Peyer's patch (tissue), 4 donors: Measurements from ENCODE around the gene SLCO4A1. TPM values are rescaled to one million over a fixed set of nuclear protein-coding genes. Genes with fewer than 3 reads are reported as not detected.

Source experiments
- DNase-seq, 3 donors: peaks; one replicate each; pipeline ENCODE4 v3.0.0-alpha.2; 2017 to 2019
- H3K27ac ChIP-seq, 4 donors: fragments of 200-600 bp; sonication (generic); one replicate each; pipeline ENCODE4 v1.5.1; 2016 to 2019
- H3K27me3 ChIP-seq, 2 donors: fragments of 200-600 bp; sonication (generic); one replicate each; pipeline ENCODE4 v1.5.1; 2019
- H3K36me3 ChIP-seq, 3 donors: fragments of 200-600 bp; sonication (generic); one replicate each; pipeline ENCODE4 v1.5.1; 2016 to 2019
- H3K4me1 ChIP-seq, 4 donors: fragments of 200-600 bp; sonication (generic); one replicate each; pipeline ENCODE4 v1.5.1; 2016 to 2019
- H3K4me3 ChIP-seq, 4 donors: fragments of 200-600 bp; sonication (generic); 1 replicate in 3 of 4; 2 replicates in 1 of 4; pipeline ENCODE4 v1.5.1; 2016 to 2019; ENCODE audit warnings: mild to moderate bottlenecking in 1 of 4
- H3K9me3 ChIP-seq, 4 donors: fragments of 200-600 bp; sonication (generic); one replicate each; pipeline ENCODE4 v1.5.1; 2016 to 2019; ENCODE audit warnings: mild to moderate bottlenecking in 1 of 4
- POLR2A ChIP-seq, 2 donors: fragments of 450-650 bp; IDR thresholded peaks; one replicate each; pipeline ENCODE4 v1.5.1; 2017; ENCODE audit warnings: antibody characterized with exemption in 2 of 2, mild to moderate bottlenecking in 2 of 2, moderate library complexity in 2 of 2
- total RNA-seq, 4 donors: library from RNA; depleted of rRNA; stranded (reverse); fragments of >200 nt; gene quantifications; one replicate each; pipeline ENCODE4 v1.1.0, GENCODE V29; 2016
- TF ChIP-seq, protein P1 (sequence below), 6 experiments: fragments of 450-650 bp in 4 of 6; fragments of 200-600 bp in 2 of 6; sonication (generic) in 1 of 6; IDR thresholded peaks; one replicate each; pipeline ENCODE4 v1.5.1; 2017 to 2019; ENCODE audit warnings: antibody characterized with exemption in 6 of 6, mild to moderate bottlenecking in 3 of 6, moderate library complexity in 1 of 6

The SLCO4A1 gene
- total RNA-seq, 4 donors from 2014 or later: 6.7 to 42.9 (median 28.5) TPM

DNA sequence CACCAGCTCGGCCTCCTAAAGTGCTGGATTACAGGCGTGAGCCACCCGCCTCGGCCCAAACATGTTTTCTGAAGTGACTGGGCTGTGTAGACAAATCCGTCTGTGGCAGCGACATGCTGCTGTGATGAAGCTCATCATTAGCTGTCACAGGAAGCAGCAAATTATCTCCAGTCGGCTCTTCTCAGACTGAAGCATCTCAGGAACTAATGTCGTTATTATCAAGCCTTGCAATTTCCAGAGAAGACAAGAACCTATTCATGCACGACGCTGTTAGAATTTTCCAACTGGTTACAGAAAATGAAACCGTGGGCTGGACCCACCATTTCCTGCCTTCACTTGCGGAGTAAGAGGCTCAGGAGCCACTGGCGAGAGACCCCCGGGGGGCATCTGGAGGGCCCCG lies 49.2 kb downstream of the SLCO4A1 start:
- H3K27ac ChIP-seq: no peak overlapping the region
- no peaks in the 10 kb centered on the region for H3K36me3 ChIP-seq
- no peak overlapping the region for H3K4me3 ChIP-seq
- H3K4me1 ChIP-seq: no peaks in the 10 kb centered on the region
- H3K27me3 ChIP-seq: no peaks in the 10 kb centered on the region
- no peak for DNase-seq
- no peaks in the 10 kb centered on the region for H3K9me3 ChIP-seq
- TF ChIP-seq POLR2A (IDR thresholded peaks at IDR 0.05): no peak
- TF ChIP-seq, protein P1, sequence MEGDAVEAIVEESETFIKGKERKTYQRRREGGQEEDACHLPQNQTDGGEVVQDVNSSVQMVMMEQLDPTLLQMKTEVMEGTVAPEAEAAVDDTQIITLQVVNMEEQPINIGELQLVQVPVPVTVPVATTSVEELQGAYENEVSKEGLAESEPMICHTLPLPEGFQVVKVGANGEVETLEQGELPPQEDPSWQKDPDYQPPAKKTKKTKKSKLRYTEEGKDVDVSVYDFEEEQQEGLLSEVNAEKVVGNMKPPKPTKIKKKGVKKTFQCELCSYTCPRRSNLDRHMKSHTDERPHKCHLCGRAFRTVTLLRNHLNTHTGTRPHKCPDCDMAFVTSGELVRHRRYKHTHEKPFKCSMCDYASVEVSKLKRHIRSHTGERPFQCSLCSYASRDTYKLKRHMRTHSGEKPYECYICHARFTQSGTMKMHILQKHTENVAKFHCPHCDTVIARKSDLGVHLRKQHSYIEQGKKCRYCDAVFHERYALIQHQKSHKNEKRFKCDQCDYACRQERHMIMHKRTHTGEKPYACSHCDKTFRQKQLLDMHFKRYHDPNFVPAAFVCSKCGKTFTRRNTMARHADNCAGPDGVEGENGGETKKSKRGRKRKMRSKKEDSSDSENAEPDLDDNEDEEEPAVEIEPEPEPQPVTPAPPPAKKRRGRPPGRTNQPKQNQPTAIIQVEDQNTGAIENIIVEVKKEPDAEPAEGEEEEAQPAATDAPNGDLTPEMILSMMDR (IDR thresholded peaks at IDR 0.05): no peak

DNA sequence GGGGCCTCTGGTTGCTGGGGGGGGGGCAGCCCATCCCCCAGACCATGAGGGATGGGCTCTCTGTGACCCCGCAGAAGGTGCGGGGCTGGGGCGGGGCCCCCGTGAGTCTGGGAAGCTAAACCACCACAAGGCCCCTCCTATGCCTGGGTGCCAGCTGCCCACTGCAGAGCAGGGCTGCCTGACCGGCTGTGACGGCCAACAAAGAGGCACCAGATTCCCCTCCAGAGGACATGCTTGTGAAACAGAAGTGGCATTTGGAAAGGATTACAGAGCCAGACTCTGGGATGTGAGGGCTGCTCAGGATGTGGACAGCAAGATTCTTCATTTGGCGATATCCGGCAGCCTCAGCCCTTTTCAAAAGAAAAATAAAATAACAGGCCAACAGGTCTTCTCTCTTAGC lies 49.9 kb downstream of the SLCO4A1 start:
- Histone ChIP-seq H3K36me3 (no peaks in the 10 kb centered on the region), H3K4me1 (no peaks in the 10 kb centered on the region), H3K9me3 (no peaks in the 10 kb centered on the region), H3K27me3 (no peaks in the 10 kb centered on the region), H3K27ac (no peak overlapping the region), H3K4me3 (no peak overlapping the region)
- TF ChIP-seq, protein P1 (IDR thresholded peaks at IDR 0.05): no peak
- TF ChIP-seq POLR2A (IDR thresholded peaks at IDR 0.05): no peak
- no peak for DNase-seq

DNA sequence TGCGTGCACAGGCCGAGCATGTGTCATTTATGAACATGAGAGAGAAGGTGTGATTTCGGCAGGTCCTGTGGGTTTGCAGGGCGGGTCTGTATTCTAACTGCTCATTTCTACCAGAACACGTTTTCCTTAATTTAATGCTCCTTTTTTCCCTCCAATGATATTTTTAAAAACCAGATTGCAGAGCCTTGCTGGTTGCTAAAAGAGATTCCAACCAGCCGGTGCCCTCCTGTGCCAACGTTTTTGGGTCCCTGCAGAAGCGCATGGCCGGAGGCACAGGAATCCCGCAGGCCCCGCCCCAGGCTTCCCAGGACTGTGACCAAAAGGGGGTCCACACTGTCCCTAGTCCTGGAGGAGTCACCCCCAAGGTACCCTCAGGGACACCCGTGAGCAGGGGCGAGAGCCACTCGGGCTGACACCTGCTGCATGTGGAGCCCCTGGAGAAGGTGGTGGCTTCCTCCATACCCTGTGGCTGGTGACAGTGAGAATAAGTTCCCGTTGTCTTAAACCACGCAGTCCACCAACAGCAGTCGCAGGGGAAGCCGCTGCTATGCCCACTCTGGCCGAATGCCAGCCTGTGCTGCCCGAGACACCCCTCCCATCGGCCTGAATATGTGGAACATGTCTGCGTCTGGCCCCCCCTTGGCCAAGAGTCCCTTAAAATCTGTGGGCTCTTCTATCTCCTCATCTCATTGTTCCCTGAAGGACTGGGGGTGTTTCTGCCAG lies 50.7 kb downstream of the SLCO4A1 start:
- H3K27me3 ChIP-seq: no peaks in the 10 kb centered on the region
- H3K4me1 ChIP-seq: no peaks in the 10 kb centered on the region
- H3K36me3 ChIP-seq: no peaks in the 10 kb centered on the region
- H3K27ac ChIP-seq: no peak overlapping the region
- DNase-seq: no peak
- TF ChIP-seq, protein P1 (IDR thresholded peaks at IDR 0.05): no peak
- no peak for TF ChIP-seq POLR2A (IDR thresholded peaks at IDR 0.05)
- H3K4me3 ChIP-seq: no peak overlapping the region
- H3K9me3 ChIP-seq: no peaks in the 10 kb centered on the region

DNA sequence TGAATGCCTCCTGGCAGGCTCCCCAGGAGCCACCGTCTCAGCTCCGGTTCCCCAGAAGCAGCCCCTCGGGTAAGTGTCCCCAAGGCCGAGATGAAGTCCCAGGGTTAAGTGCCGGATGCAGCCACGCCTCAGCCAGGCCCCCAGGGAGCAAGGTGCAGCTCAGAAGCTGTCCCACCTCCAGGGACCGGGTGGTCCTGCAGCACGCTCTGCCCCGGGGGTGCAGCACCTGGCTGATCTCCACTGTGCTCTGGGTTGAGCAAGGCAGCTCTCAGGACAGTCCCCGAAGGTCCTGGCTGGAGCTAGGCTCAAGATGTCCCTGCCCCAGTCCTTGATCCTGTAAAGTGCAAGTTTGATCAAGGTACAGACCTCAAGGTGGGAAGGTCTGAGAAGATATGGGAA lies 51.2 kb downstream of the SLCO4A1 start:
- DNase-seq: no peak
- Histone ChIP-seq H3K9me3 (no peaks in the 10 kb centered on the region), H3K27ac (no peak overlapping the region), H3K4me3 (no peak overlapping the region), H3K4me1 (no peaks in the 10 kb centered on the region), H3K36me3 (no peaks in the 10 kb centered on the region), H3K27me3 (no peaks in the 10 kb centered on the region)
- TF ChIP-seq, protein P1 (IDR thresholded peaks at IDR 0.05): no peak
- TF ChIP-seq POLR2A (IDR thresholded peaks at IDR 0.05): no peak

DNA sequence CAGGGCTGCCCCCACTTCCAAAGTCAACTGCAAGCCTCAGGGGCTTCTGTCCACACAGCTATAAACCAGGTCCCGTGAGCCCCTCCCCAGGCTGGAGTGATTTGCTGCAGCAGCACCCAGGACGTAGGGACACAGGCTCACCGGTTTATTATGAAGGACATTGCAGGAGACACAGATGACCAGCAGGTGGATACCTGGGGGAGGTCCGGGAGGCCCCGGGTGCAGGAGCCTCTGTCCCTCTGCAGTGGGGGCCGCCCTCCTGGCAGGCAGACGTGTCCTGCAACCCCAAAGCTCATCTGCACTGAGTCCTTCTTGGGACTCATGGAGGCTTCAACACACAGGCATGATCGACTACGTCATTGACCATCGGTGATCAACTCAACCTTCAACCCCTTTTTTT lies 51.8 kb downstream of the SLCO4A1 start:
- Histone ChIP-seq H3K36me3 (no peaks in the 10 kb centered on the region), H3K27ac (no peak overlapping the region), H3K9me3 (no peaks in the 10 kb centered on the region), H3K4me3 (no peak overlapping the region), H3K4me1 (no peaks in the 10 kb centered on the region), H3K27me3 (no peaks in the 10 kb centered on the region)
- no peak for TF ChIP-seq POLR2A (IDR thresholded peaks at IDR 0.05)
- TF ChIP-seq, protein P1 (IDR thresholded peaks at IDR 0.05): no peak
- DNase-seq: no peak
